Mucosa of rectum (tissue), 2 donors: ENCODE data around the gene ABCB6.
"Not testable (repeated sequence)": the region's sequence is repeated elsewhere in the genome, so short reads cannot be mapped to it uniquely, and the experiment has no call there.

Experiments used
- H3K27ac ChIP-seq, 2 donors: one replicate each; pipeline ENCODE4 v1.7.0; 2013; ENCODE audit warnings: inconsistent platforms in 2 of 2, low read depth in 2 of 2, low read length in 2 of 2
- H3K27me3 ChIP-seq, 2 donors: one replicate each; pipeline ENCODE4 v1.7.0; 2013; ENCODE audit warnings: low read length in 2 of 2; ENCODE audit not compliant: control insufficient read depth in 2 of 2, insufficient read depth in 2 of 2
- H3K36me3 ChIP-seq, 2 donors: one replicate each; pipeline ENCODE4 v1.7.0; 2013; ENCODE audit warnings: low read length in 2 of 2; ENCODE audit not compliant: control insufficient read depth in 2 of 2, insufficient read depth in 2 of 2
- H3K4me1 ChIP-seq, 2 donors: one replicate each; pipeline ENCODE4 v1.7.0; 2013; ENCODE audit warnings: low read length in 2 of 2, mild to moderate bottlenecking in 1 of 2; ENCODE audit not compliant: control insufficient read depth in 2 of 2, insufficient read depth in 2 of 2
- H3K4me3 ChIP-seq, 2 donors: one replicate each; pipeline ENCODE4 v1.7.0; 2013; ENCODE audit warnings: low read length in 2 of 2
- H3K9ac ChIP-seq, 2 donors: one replicate each; pipeline ENCODE4 v1.7.0; 2013; ENCODE audit warnings: low read length in 2 of 2, low read depth in 1 of 2, mild to moderate bottlenecking in 1 of 2
- H3K9me3 ChIP-seq, 2 donors: one replicate each; pipeline ENCODE4 v1.7.0; 2013; ENCODE audit warnings: low read length in 2 of 2; ENCODE audit not compliant: control insufficient read depth in 2 of 2
- donor health status: healthy.
- donor health status: Normal muscosa, but diverticular disease.

Gene ABCB6

GRCh38 chr2:219206328-219207133 is 12.2 kb downstream of the ABCB6 start, which contains the start of gene ZFAND2B:
ZFAND2B (plus strand) TSS chr2:219206782; CDS start chr2:219206988, 206 bp downstream.
- Histone ChIP-seq H3K9me3 (no peaks in the 10 kb centered on the region), H3K9ac (peak within 1 kb of the TSS; percentile 92 to 98), H3K4me1 (peaks cover 16 to 19% of the 10 kb centered on the region in 2 donors), H3K4me3 (peak within 1 kb of the TSS; percentile 71 to 93), H3K27me3 (no peaks in the 10 kb centered on the region), H3K27ac (peak within 1 kb of the TSS; percentile 94 to 98), H3K36me3 (peaks cover 18 to 28% of the 10 kb centered on the region in 2 donors)

- H3K4me3 ChIP-seq = peak overlapping the region; percentile 71 to 93
- H3K9me3 ChIP-seq = no peaks in the 10 kb centered on the region
- peak overlapping the region; percentile 94 to 98 for H3K27ac ChIP-seq
- peak overlapping the region; percentile 92 to 98 for H3K9ac ChIP-seq
- peaks cover 18 to 25% of the 10 kb centered on the region in 2 donors for H3K36me3 ChIP-seq
- peaks cover 16 to 19% of the 10 kb centered on the region in 2 donors for H3K4me1 ChIP-seq
- H3K27me3 ChIP-seq = no peaks in the 10 kb centered on the region
Observed at GRCh38 chr2:219205981-219206327, 12.8 kb downstream of the ABCB6 start.

GRCh38 chr2:219205165-219205538 is 13.6 kb downstream of the ABCB6 start:
- H3K9ac ChIP-seq = no peak overlapping the region
- H3K27me3 ChIP-seq = no peaks in the 10 kb centered on the region
- H3K4me3 ChIP-seq = no peak overlapping the region
- H3K36me3 ChIP-seq = peaks cover 17 to 18% of the 10 kb centered on the region in 2 donors
- H3K27ac ChIP-seq = no peak overlapping the region
- H3K4me1 ChIP-seq = peaks cover 16 to 19% of the 10 kb centered on the region in 2 donors
- H3K9me3 ChIP-seq = no peaks in the 10 kb centered on the region

GRCh38 chr2:219204425-219205164 is 14.2 kb downstream of the ABCB6 start:
- no peak overlapping the region for H3K9ac ChIP-seq
- no peaks in the 10 kb centered on the region for H3K9me3 ChIP-seq
- H3K27me3 ChIP-seq = no peaks in the 10 kb centered on the region
- no peak overlapping the region for H3K4me3 ChIP-seq
- peaks cover 16 to 19% of the 10 kb centered on the region in 2 donors for H3K4me1 ChIP-seq
- H3K36me3 ChIP-seq = peaks cover 13 to 16% of the 10 kb centered on the region in 2 donors
- no peak overlapping the region for H3K27ac ChIP-seq

- not testable (repeated sequence) for H3K9me3 ChIP-seq, H3K27me3 ChIP-seq, H3K4me1 ChIP-seq, H3K36me3 ChIP-seq, H3K9ac ChIP-seq, H3K27ac ChIP-seq, H3K4me3 ChIP-seq
Observed at GRCh38 chr2:219201331-219201730, 17.4 kb downstream of the ABCB6 start.

- not testable (repeated sequence) for H3K4me3 ChIP-seq, H3K9ac ChIP-seq, H3K4me1 ChIP-seq, H3K27me3 ChIP-seq, H3K27ac ChIP-seq, H3K9me3 ChIP-seq, H3K36me3 ChIP-seq
Observed at GRCh38 chr2:219200502-219201326, 18.0 kb downstream of the ABCB6 start.

GRCh38 chr2:219199470-219200211 is 19.1 kb downstream of the ABCB6 start:
- Histone ChIP-seq H3K27ac (no peak overlapping the region), H3K9ac (no peak overlapping the region), H3K4me3 (no peak overlapping the region), H3K4me1 (no peaks in the 10 kb centered on the region), H3K36me3 (no peaks in the 10 kb centered on the region), H3K9me3 (no peaks in the 10 kb centered on the region), H3K27me3 (no peaks in the 10 kb centered on the region)

- Histone ChIP-seq H3K4me1 (no peaks in the 10 kb centered on the region), H3K4me3 (no peak overlapping the region), H3K9ac (no peak overlapping the region), H3K36me3 (no peaks in the 10 kb centered on the region), H3K27ac (no peak overlapping the region), H3K9me3 (no peaks in the 10 kb centered on the region), H3K27me3 (no peaks in the 10 kb centered on the region)
Observed at GRCh38 chr2:219198974-219199373, 19.8 kb downstream of the ABCB6 start.

GRCh38 chr2:219197388-219197787 is 21.4 kb downstream of the ABCB6 start:
- Histone ChIP-seq H3K9me3 (no peaks in the 10 kb centered on the region), H3K4me1 (no peaks in the 10 kb centered on the region), H3K27me3 (no peaks in the 10 kb centered on the region)

More at GRCh38 chr2:219197388-219197787, 21.4 kb downstream of the ABCB6 start:
- H3K36me3 ChIP-seq = no peaks in the 10 kb centered on the region
- H3K27ac ChIP-seq = no peak overlapping the region
- H3K9ac ChIP-seq = no peak overlapping the region
- H3K4me3 ChIP-seq = no peak overlapping the region
